Stimulated activated effector memory CD8-positive, alpha-beta T cell treated with anti-CD3 and anti-CD28 coated beads, Interleukin-12 subunit alpha, Interleukin-12 subunit beta, amount 100 ng/mL, for 72 hours (primary cell): ENCODE data around the gene RABGGTA.
A peak's percentile ranks its signal among the peaks of the same experiment; 100 is the strongest.
"Not testable (repeated sequence)": the region's sequence is repeated elsewhere in the genome, so short reads cannot be mapped to it uniquely, and the experiment has no call there.

Source experiments
- ATAC-seq: fragments of 150-1000 bp; cut with Tn5 transposase; 2 replicates; pipeline ENCODE4 v1.10.0; 2021
- DNase-seq, 2 donors: peaks; one replicate each; pipeline ENCODE4 v3.0.0; 2021 to 2022; ENCODE audit warnings: low spot score in 2 of 2
- H3K27ac Mint-ChIP-seq: one replicate; pipeline ENCODE4 v1.8.0; 2022; ENCODE audit warnings: mild to moderate bottlenecking, mixed read lengths
- H3K36me3 Mint-ChIP-seq: one replicate; pipeline ENCODE4 v1.8.0; 2022; ENCODE audit warnings: mild to moderate bottlenecking, mixed read lengths
- H3K4me1 Mint-ChIP-seq: one replicate; pipeline ENCODE4 v1.8.0; 2022; ENCODE audit warnings: mixed read lengths
- H3K4me3 Mint-ChIP-seq: one replicate; pipeline ENCODE4 v1.8.0; 2022; ENCODE audit warnings: mild to moderate bottlenecking, mixed read lengths
- H3K9me3 Mint-ChIP-seq: one replicate; pipeline ENCODE4 v1.8.0; 2022; ENCODE audit warnings: mixed read lengths

The RABGGTA gene

GRCh38 chr14:24249230-24250021 is 22.0 kb downstream of the RABGGTA start:
- no peak overlapping the region for H3K4me3 Mint-ChIP-seq
- H3K36me3 Mint-ChIP-seq: no peaks in the 10 kb centered on the region
- H3K4me1 Mint-ChIP-seq: peaks cover 34% of the 10 kb centered on the region
- no peaks in the 10 kb centered on the region for H3K9me3 Mint-ChIP-seq
- H3K27ac Mint-ChIP-seq: peak overlapping the region; percentile 65
- DNase-seq (no peak), ATAC-seq (no peak)

DNA sequence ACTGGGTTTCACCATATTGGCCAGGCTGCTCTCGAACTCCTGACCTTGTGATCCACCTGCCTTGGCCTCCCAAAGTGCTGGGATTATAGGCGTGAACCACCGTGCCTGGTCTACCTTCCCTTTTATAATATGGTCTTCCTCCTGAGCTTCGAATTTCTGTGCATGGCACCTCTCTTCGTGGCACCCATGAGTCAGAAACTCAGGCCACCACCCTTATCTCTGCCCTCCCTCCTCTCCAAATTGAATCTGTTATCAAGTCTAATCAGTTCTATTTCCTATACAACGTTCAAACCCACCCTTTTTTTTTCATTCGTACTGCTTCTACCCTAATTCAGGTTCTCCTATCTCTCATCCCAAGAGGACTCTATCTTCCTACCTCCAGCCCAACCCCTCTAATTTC is 24.0 kb downstream of the RABGGTA start:
- DNase-seq: no peak
- Mint-ChIP-seq H3K36me3 (peaks cover 8% of the 10 kb centered on the region), H3K4me3 (peak overlapping the region; percentile 37), H3K9me3 (no peaks in the 10 kb centered on the region), H3K4me1 (peaks cover 50% of the 10 kb centered on the region), H3K27ac (peak overlapping the region; percentile 88)
- no peak for ATAC-seq

DNA sequence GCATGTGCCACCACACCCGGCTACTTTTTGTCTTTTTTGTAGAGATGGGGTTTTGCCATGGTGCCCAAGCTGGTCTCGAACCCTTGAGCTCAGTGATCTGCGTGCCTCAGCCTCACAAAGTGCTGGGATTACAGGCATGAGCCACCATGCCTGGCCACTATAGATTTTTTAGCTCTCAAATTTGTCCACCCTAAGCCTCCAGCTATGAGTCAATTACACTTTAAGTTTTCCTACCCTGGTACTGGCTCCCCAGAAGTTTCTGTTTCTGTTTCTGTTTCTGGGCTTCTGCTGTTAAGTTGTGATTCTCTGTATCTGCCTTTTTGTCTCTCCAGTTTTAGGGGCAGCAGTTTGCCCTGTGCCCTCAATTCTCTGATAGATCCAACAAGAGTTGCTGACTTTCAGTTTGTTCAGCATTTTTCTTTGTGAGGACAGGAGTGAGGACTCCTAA is 24.6 kb downstream of the RABGGTA start:
- peaks cover 15% of the 10 kb centered on the region for H3K36me3 Mint-ChIP-seq
- ATAC-seq: peak; percentile 35
- H3K27ac Mint-ChIP-seq: peak overlapping the region; percentile 88
- H3K4me1 Mint-ChIP-seq: peaks cover 50% of the 10 kb centered on the region
- H3K4me3 Mint-ChIP-seq: peak overlapping the region; percentile 37
- DNase-seq: peak in 1 of 2 donors; percentile 66
- no peaks in the 10 kb centered on the region for H3K9me3 Mint-ChIP-seq

- DNase-seq, H3K9me3 Mint-ChIP-seq, ATAC-seq, H3K4me3 Mint-ChIP-seq: not testable (repeated sequence)
- H3K27ac Mint-ChIP-seq: peak overlapping the region; percentile 84
- peaks cover 28% of the 10 kb centered on the region for H3K36me3 Mint-ChIP-seq
- peaks cover 56% of the 10 kb centered on the region for H3K4me1 Mint-ChIP-seq
Measured at GRCh38 chr14:24245350-24245749, 26.0 kb downstream of the RABGGTA start.

- H3K9me3 Mint-ChIP-seq: no peaks in the 10 kb centered on the region
- no peak for ATAC-seq
- H3K36me3 Mint-ChIP-seq: peaks cover 47% of the 10 kb centered on the region
- H3K4me3 Mint-ChIP-seq: peak overlapping the region; percentile 91
- H3K27ac Mint-ChIP-seq: peak overlapping the region; percentile 98
- H3K4me1 Mint-ChIP-seq: peaks cover 63% of the 10 kb centered on the region
- DNase-seq: no peak
Measured at GRCh38 chr14:24243336-24243836, 28.0 kb downstream of the RABGGTA start.

DNA sequence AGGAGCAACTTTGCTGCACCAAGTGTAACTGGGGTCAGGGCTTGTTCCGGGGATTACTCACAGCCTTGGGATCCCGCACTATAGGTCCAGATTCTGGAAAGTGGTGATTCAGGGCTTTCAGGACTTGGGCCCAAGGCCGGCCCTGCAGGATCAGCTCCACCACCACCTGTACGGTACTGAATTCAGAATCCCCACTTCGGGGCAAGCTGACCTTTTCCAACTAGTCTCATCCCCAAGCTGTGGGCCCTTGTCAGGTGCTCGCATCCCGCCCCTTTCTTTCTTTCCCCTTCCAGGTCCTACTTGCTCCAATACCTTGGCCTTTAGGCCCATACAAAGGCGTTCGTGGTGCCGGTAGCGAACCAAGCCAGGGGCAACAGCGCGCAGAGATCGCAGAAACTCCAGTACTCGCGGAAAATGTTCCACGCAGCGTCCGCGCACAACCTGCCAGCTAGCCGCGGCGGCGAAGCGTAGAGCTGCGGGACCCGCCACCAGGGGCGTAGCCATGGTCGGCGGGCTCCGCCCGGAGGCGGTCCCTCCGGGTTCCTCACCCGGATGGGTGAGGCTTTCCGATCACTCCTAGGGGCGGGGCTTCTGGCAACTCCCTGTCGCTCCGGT is 29.5 kb downstream of the RABGGTA start:
- H3K4me3 Mint-ChIP-seq: peak overlapping the region; percentile 91
- peaks cover 62% of the 10 kb centered on the region for H3K36me3 Mint-ChIP-seq
- H3K27ac Mint-ChIP-seq: peak overlapping the region; percentile 98
- no peaks in the 10 kb centered on the region for H3K9me3 Mint-ChIP-seq
- peaks cover 67% of the 10 kb centered on the region for H3K4me1 Mint-ChIP-seq
- no peak for DNase-seq
- ATAC-seq: peak; percentile 88

GRCh38 chr14:24240110-24240918 is 31.1 kb downstream of the RABGGTA start:
- DNase-seq: no peak
- H3K36me3 Mint-ChIP-seq: peaks cover 76% of the 10 kb centered on the region
- no peaks in the 10 kb centered on the region for H3K9me3 Mint-ChIP-seq
- peaks cover 76% of the 10 kb centered on the region for H3K4me1 Mint-ChIP-seq
- peak overlapping the region; percentile 91 for H3K4me3 Mint-ChIP-seq
- peak overlapping the region; percentile 84 for H3K27ac Mint-ChIP-seq
- ATAC-seq: no peak

DNA sequence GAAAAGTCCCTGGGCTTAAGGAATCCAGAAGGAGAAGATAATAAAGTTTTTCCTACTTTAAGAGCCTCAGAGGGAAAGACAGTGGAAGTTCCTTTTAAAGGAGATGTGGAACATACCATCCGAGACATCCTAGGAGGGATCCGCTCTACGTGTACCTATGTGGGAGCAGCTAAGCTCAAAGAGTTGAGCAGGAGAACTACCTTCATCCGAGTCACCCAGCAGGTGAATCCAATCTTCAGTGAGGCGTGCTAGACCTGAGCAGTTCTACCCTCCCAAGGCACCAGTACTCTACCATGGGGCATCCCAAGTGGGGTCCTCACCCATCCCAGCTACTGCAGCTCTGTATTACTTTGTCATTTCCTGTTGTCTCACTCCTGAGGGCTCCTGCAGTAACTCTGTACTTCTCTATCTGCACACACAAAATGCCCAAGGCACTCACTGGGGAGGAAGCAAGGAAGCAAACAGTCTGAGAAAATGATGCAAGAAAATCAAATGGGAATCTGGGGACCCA is 32.8 kb downstream of the RABGGTA start:
- no peak for DNase-seq
- Mint-ChIP-seq H3K9me3 (no peaks in the 10 kb centered on the region), H3K36me3 (peaks cover 89% of the 10 kb centered on the region), H3K27ac (peak overlapping the region; percentile 84), H3K4me1 (peaks cover 80% of the 10 kb centered on the region), H3K4me3 (no peak overlapping the region)
- ATAC-seq: no peak

- Mint-ChIP-seq H3K4me1 (peaks cover 79% of the 10 kb centered on the region), H3K4me3 (no peak overlapping the region), H3K36me3 (peaks cover 87% of the 10 kb centered on the region), H3K9me3 (no peaks in the 10 kb centered on the region), H3K27ac (peak overlapping the region; percentile 84)
- ATAC-seq (no peak), DNase-seq (no peak)
Measured at GRCh38 chr14:24238123-24238522, 33.3 kb downstream of the RABGGTA start.

DNA sequence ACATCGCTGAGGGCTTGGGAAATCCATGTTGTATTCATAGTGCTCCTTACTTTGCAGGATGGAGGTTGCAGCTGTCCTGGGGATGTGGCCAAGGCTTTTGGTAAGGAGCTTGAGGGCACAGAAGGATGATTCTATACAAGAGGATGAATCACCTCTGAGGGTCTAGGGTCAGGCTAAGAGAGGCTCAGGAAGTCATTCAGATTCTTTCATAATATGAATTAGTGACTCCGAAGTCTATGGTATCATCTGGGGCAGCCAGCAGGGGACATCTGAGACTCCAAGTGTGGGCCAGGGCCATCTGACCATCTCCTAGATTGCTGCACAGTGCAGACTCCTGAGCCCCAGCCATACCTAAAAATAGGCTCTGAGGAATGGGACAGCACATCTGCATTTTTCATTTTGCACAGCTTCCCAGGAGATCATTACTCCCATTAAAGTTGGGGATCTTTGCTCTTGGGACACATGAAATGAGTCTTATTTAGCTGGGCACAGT is 33.9 kb downstream of the RABGGTA start:
- Mint-ChIP-seq H3K4me1 (peaks cover 72% of the 10 kb centered on the region), H3K4me3 (no peak overlapping the region), H3K36me3 (peaks cover 81% of the 10 kb centered on the region), H3K27ac (peak overlapping the region; percentile 84), H3K9me3 (no peaks in the 10 kb centered on the region)
- DNase-seq: no peak
- no peak for ATAC-seq

- H3K9me3 Mint-ChIP-seq: no peaks in the 10 kb centered on the region
- peaks cover 81% of the 10 kb centered on the region for H3K36me3 Mint-ChIP-seq
- ATAC-seq (no peak), DNase-seq (no peak)
- H3K4me1 Mint-ChIP-seq: peaks cover 72% of the 10 kb centered on the region
- no peak overlapping the region for H3K4me3 Mint-ChIP-seq
- H3K27ac Mint-ChIP-seq: peak overlapping the region; percentile 84
Measured at GRCh38 chr14:24236689-24237462, 34.5 kb downstream of the RABGGTA start.

DNA sequence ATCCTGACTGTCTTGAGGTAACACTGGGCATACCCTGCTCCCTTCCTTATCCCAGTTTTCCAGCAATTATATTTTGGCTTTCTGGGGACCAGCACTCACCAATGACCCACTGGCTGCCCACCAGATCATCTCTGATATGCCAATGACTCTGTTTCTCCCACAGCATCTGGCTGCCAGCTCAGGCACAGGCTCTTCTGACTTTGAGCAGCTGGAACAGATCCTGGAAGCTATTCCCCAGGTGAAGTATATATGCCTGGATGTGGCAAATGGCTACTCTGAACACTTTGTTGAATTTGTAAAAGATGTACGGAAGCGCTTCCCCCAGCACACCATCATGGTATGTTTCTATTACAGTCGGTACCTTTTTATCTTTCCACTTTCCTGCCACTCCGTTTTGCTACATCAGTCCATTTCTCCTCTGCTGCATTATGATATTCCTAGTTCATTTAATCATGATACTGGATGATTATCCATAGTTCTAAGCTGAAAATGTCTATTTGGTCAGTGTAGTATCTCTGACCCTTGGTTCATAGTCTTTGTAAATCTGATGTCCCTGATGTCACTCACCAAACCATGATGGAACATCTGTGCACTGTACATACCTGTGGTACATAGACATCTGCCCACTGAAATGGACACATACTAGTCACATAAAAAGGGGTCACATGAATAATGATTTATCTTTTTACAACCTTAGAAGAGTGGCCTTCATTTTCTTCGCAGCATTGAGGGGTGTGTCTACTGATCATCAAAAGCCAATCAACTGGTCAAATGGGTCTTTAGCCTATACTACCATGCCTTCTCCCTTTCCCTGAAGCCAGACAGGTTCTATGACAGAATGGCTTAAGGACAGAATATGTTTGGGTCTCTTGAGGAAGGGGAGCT is 35.4 kb downstream of the RABGGTA start:
- DNase-seq: no peak
- H3K4me1 Mint-ChIP-seq: peaks cover 70% of the 10 kb centered on the region
- no peaks in the 10 kb centered on the region for H3K9me3 Mint-ChIP-seq
- peak overlapping the region; percentile 84 for H3K27ac Mint-ChIP-seq
- H3K4me3 Mint-ChIP-seq: no peak overlapping the region
- ATAC-seq: no peak
- peaks cover 76% of the 10 kb centered on the region for H3K36me3 Mint-ChIP-seq

- Mint-ChIP-seq H3K36me3 (peaks cover 76% of the 10 kb centered on the region), H3K27ac (peak overlapping the region; percentile 67), H3K4me1 (peaks cover 54% of the 10 kb centered on the region), H3K9me3 (no peaks in the 10 kb centered on the region), H3K4me3 (peak overlapping the region; percentile 84)
- DNase-seq: no peak
- no peak for ATAC-seq
Measured at GRCh38 chr14:24234095-24235005, 37.0 kb downstream of the RABGGTA start.
